GM23338 (cell line): Measurements from ENCODE around the gene XPNPEP1. TPM values are rescaled to one million over a fixed set of nuclear protein-coding genes. Genes with fewer than 3 reads are reported as not detected.

ENCODE experiments used
- ATAC-seq: fragments of 200-7000 bp; cut with Tn5 transposase; 3 replicates; pipeline ENCODE4 v1.9.1; 2020
- DNase-seq: peaks from one replicate; pipeline ENCODE4 v3.0.0-alpha.2; 2015; ENCODE audit warnings: low spot score
- H2AFZ ChIP-seq: fragments of 200-600 bp; sonication (generic); 2 replicates; pipeline ENCODE4 v1.8.0; 2016; ENCODE audit warnings: antibody characterized with exemption, mild to moderate bottlenecking, moderate library complexity
- H3F3A ChIP-seq: fragments of 200-600 bp; sonication (generic); replicated peaks from 2 replicates; pipeline ENCODE4 v1.8.0; 2017; ENCODE audit warnings: antibody characterized with exemption, mixed run types, low read depth
- H3K27ac ChIP-seq: fragments of 200-600 bp; sonication (generic); 2 replicates; pipeline ENCODE4 v1.6.1; 2016; ENCODE audit warnings: low read depth
- H3K27me3 ChIP-seq: fragments of 200-600 bp; sonication (generic); 2 replicates; pipeline ENCODE4 v1.8.0; 2016; ENCODE audit warnings: mild to moderate bottlenecking, mixed run types, moderate library complexity; ENCODE audit not compliant: insufficient read depth
- H3K36me3 ChIP-seq: fragments of 200-600 bp; sonication (generic); 2 replicates; pipeline ENCODE4 v1.8.0; 2016; ENCODE audit warnings: mild to moderate bottlenecking; ENCODE audit not compliant: insufficient read depth
- H3K4me1 ChIP-seq: fragments of 200-600 bp; sonication (generic); 2 replicates; pipeline ENCODE4 v1.8.0; 2016; ENCODE audit warnings: mild to moderate bottlenecking, moderate library complexity; ENCODE audit not compliant: insufficient read depth
- H3K4me2 ChIP-seq: fragments of 200-600 bp; sonication (generic); 2 replicates; pipeline ENCODE4 v1.7.1; 2017; ENCODE audit warnings: mixed run types
- H3K4me3 ChIP-seq: fragments of 200-600 bp; sonication (generic); 2 replicates; pipeline ENCODE4 v1.6.1; 2016; ENCODE audit warnings: mixed run types
- H3K79me2 ChIP-seq: fragments of 200-600 bp; sonication (generic); replicated peaks from 2 replicates; pipeline ENCODE4 v1.8.0; 2017; ENCODE audit warnings: mild to moderate bottlenecking; ENCODE audit not compliant: insufficient read depth
- H3K9me2 ChIP-seq: fragments of 200-600 bp; sonication (generic); 2 replicates; pipeline ENCODE4 v1.8.0; 2017; ENCODE audit not compliant: insufficient read depth
- H4K20me1 ChIP-seq: fragments of 200-600 bp; sonication (generic); replicated peaks from 2 replicates; pipeline ENCODE4 v1.8.0; 2017; ENCODE audit warnings: mild to moderate bottlenecking; ENCODE audit not compliant: insufficient read depth
- H3K27ac Mint-ChIP-seq: 2 replicates; pipeline ENCODE4 v1.8.0; 2020; ENCODE audit warnings: inconsistent platforms, mild to moderate bottlenecking, moderate library complexity, mixed read lengths
- H3K27me3 Mint-ChIP-seq: 3 replicates; pipeline ENCODE4 v1.8.0; 2022; ENCODE audit warnings: low read depth, mild to moderate bottlenecking, moderate library complexity, mixed read lengths, inconsistent platforms; ENCODE audit not compliant: insufficient read depth, poor library complexity
- H3K36me3 Mint-ChIP-seq: 3 replicates; pipeline ENCODE4 v1.8.0; 2021; ENCODE audit warnings: low read depth, mild to moderate bottlenecking, inconsistent platforms, moderate library complexity, mixed read lengths
- H3K4me1 Mint-ChIP-seq: 3 replicates; pipeline ENCODE4 v1.8.0; 2020; ENCODE audit warnings: mild to moderate bottlenecking, inconsistent platforms, mixed read lengths
- H3K4me3 Mint-ChIP-seq: 3 replicates; pipeline ENCODE4 v1.8.0; 2021; ENCODE audit warnings: moderate library complexity, mild to moderate bottlenecking, inconsistent platforms, mixed read lengths
- H3K9me3 Mint-ChIP-seq: 3 replicates; pipeline ENCODE4 v1.8.0; 2020; ENCODE audit warnings: moderate library complexity, mild to moderate bottlenecking, inconsistent platforms, mixed read lengths
- CREB1 ChIP-seq: fragments of 250-450 bp; sonication (Bioruptor Pico); IDR thresholded peaks from 2 replicates; pipeline ENCODE4 v1.5.0; 2020; ENCODE audit warnings: low read depth, mild to moderate bottlenecking, moderate library complexity
- EZH2phosphoT487 ChIP-seq: fragments of 200-600 bp; sonication (generic); IDR thresholded peaks from one replicate; pipeline ENCODE4 v1.8.1; 2018; ENCODE audit warnings: antibody characterized with exemption; ENCODE audit not compliant: unreplicated experiment
- JUNB ChIP-seq: IDR thresholded peaks from one replicate; pipeline ENCODE4 v1.6.1; 2016; ENCODE audit warnings: antibody characterized with exemption; ENCODE audit not compliant: unreplicated experiment
- NANOG ChIP-seq: IDR thresholded peaks from 2 replicates; pipeline ENCODE4 v1.6.1; 2016; ENCODE audit warnings: antibody characterized with exemption, borderline replicate concordance
- POLR2AphosphoS5 ChIP-seq: IDR thresholded peaks from 2 replicates; pipeline ENCODE4 v1.6.1; 2016; ENCODE audit warnings: antibody characterized with exemption, low read depth
- STAT1 ChIP-seq: IDR thresholded peaks from one replicate; pipeline ENCODE4 v1.6.1; 2016; ENCODE audit warnings: antibody characterized with exemption; ENCODE audit not compliant: unreplicated experiment
- ZNF114 ChIP-seq: fragments of 250-450 bp; sonication (Bioruptor Pico); IDR thresholded peaks from 2 replicates; pipeline ENCODE4 v1.5.0; 2020; ENCODE audit warnings: mild to moderate bottlenecking, moderate library complexity
- ZNF331 ChIP-seq: fragments of 250-450 bp; sonication (Bioruptor Pico); IDR thresholded peaks from 2 replicates; pipeline ENCODE4 v1.5.0; 2020; ENCODE audit warnings: low read depth, mild to moderate bottlenecking, moderate library complexity
- polyA plus RNA-seq: library from polyadenylated mRNA; unstranded; fragments of >200 nt; fragmentation: Nextera tagmentation; extraction: Ambion mirVana; gene quantifications from 2 replicates; pipeline ENCODE4 v1.2.1, GENCODE V29; 2016
- total RNA-seq: library from RNA; depleted of rRNA; stranded (reverse); fragments of >200 nt; shearing (Covaris generic); gene quantifications from 2 replicates; pipeline ENCODE4 v1.2.3, GENCODE V29; 2014
- TF ChIP-seq, protein P1 (sequence below): fragments of 250-450 bp; sonication (Bioruptor Pico); IDR thresholded peaks from 2 replicates; pipeline ENCODE4 v1.5.0; 2020; ENCODE audit warnings: mild to moderate bottlenecking, moderate library complexity
- TF ChIP-seq, protein P2 (sequence below): IDR thresholded peaks from one replicate; pipeline ENCODE4 v1.6.1; 2018; ENCODE audit warnings: antibody characterized with exemption; ENCODE audit not compliant: unreplicated experiment

XPNPEP1 gene
- total and polyA plus RNA-seq, 2 experiments from 2014 or later = 17.5 to 55.8 TPM

DNA sequence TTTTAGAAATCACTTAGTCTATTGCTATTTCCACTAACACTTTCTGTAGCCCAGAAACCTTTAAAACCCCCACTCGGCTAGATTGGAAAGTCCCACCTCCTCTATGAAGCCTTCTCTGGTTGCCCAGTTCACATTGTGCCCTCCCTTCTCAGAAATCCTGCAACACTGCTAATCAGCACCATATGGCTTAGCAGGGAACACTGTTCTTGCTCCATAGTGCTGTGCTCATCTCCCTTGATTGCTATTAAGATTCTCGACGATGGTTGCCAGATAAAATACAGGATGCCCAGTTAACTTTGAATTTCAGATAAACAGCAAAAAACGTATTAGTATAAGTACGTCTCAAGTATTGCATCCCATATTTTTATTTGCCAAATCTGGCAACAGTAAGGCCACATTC is 40.1 kb upstream of the XPNPEP1 start:
- H3K79me2 ChIP-seq = no peaks in the 10 kb centered on the region
- Mint-ChIP-seq H3K9me3 (no peaks in the 10 kb centered on the region), H3K4me1 (peaks cover 44% of the 10 kb centered on the region), H3K27ac (no peak overlapping the region), H3K27me3 (peaks cover 2% of the 10 kb centered on the region), H3K36me3 (no peaks in the 10 kb centered on the region), H3K4me3 (no peak overlapping the region)
- H3K36me3 ChIP-seq = no peaks in the 10 kb centered on the region
- H4K20me1 ChIP-seq = no peaks in the 10 kb centered on the region
- H3K9me2 ChIP-seq = no peaks in the 10 kb centered on the region
- H3K27ac ChIP-seq = no peak overlapping the region
- H3F3A ChIP-seq = no peaks in the 10 kb centered on the region
- TF ChIP-seq POLR2AphosphoS5 (no peak), CREB1 (CRISPR knock-in tag) (no peak), ZNF331 (CRISPR knock-in tag) (no peak), JUNB (no peak), EZH2phosphoT487 (no peak), STAT1 (no peak), NANOG (no peak), ZNF114 (no peak)
- TF ChIP-seq, protein P1, sequence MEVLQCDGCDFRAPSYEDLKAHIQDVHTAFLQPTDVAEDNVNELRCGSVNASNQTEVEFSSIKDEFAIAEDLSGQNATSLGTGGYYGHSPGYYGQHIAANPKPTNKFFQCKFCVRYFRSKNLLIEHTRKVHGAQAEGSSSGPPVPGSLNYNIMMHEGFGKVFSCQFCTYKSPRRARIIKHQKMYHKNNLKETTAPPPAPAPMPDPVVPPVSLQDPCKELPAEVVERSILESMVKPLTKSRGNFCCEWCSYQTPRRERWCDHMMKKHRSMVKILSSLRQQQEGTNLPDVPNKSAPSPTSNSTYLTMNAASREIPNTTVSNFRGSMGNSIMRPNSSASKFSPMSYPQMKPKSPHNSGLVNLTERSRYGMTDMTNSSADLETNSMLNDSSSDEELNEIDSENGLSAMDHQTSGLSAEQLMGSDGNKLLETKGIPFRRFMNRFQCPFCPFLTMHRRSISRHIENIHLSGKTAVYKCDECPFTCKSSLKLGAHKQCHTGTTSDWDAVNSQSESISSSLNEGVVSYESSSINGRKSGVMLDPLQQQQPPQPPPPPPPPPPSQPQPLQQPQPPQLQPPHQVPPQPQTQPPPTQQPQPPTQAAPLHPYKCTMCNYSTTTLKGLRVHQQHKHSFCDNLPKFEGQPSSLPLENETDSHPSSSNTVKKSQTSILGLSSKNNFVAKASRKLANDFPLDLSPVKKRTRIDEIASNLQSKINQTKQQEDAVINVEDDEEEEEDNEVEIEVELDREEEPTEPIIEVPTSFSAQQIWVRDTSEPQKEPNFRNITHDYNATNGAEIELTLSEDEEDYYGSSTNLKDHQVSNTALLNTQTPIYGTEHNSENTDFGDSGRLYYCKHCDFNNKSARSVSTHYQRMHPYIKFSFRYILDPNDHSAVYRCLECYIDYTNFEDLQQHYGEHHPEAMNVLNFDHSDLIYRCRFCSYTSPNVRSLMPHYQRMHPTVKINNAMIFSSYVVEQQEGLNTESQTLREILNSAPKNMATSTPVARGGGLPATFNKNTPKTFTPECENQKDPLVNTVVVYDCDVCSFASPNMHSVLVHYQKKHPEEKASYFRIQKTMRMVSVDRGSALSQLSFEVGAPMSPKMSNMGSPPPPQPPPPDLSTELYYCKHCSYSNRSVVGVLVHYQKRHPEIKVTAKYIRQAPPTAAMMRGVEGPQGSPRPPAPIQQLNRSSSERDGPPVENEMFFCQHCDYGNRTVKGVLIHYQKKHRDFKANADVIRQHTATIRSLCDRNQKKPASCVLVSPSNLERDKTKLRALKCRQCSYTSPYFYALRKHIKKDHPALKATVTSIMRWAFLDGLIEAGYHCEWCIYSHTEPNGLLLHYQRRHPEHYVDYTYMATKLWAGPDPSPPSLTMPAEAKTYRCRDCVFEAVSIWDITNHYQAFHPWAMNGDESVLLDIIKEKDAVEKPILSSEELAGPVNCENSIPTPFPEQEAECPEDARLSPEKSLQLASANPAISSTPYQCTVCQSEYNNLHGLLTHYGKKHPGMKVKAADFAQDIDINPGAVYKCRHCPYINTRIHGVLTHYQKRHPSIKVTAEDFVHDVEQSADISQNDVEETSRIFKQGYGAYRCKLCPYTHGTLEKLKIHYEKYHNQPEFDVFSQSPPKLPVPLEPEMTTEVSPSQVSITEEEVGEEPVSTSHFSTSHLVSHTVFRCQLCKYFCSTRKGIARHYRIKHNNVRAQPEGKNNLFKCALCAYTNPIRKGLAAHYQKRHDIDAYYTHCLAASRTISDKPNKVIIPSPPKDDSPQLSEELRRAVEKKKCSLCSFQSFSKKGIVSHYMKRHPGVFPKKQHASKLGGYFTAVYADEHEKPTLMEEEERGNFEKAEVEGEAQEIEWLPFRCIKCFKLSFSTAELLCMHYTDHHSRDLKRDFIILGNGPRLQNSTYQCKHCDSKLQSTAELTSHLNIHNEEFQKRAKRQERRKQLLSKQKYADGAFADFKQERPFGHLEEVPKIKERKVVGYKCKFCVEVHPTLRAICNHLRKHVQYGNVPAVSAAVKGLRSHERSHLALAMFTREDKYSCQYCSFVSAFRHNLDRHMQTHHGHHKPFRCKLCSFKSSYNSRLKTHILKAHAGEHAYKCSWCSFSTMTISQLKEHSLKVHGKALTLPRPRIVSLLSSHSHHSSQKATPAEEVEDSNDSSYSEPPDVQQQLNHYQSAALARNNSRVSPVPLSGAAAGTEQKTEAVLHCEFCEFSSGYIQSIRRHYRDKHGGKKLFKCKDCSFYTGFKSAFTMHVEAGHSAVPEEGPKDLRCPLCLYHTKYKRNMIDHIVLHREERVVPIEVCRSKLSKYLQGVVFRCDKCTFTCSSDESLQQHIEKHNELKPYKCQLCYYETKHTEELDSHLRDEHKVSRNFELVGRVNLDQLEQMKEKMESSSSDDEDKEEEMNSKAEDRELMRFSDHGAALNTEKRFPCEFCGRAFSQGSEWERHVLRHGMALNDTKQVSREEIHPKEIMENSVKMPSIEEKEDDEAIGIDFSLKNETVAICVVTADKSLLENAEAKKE = no peak
- TF ChIP-seq, protein P2, sequence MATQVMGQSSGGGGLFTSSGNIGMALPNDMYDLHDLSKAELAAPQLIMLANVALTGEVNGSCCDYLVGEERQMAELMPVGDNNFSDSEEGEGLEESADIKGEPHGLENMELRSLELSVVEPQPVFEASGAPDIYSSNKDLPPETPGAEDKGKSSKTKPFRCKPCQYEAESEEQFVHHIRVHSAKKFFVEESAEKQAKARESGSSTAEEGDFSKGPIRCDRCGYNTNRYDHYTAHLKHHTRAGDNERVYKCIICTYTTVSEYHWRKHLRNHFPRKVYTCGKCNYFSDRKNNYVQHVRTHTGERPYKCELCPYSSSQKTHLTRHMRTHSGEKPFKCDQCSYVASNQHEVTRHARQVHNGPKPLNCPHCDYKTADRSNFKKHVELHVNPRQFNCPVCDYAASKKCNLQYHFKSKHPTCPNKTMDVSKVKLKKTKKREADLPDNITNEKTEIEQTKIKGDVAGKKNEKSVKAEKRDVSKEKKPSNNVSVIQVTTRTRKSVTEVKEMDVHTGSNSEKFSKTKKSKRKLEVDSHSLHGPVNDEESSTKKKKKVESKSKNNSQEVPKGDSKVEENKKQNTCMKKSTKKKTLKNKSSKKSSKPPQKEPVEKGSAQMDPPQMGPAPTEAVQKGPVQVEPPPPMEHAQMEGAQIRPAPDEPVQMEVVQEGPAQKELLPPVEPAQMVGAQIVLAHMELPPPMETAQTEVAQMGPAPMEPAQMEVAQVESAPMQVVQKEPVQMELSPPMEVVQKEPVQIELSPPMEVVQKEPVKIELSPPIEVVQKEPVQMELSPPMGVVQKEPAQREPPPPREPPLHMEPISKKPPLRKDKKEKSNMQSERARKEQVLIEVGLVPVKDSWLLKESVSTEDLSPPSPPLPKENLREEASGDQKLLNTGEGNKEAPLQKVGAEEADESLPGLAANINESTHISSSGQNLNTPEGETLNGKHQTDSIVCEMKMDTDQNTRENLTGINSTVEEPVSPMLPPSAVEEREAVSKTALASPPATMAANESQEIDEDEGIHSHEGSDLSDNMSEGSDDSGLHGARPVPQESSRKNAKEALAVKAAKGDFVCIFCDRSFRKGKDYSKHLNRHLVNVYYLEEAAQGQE = no peak
- peaks cover 33% of the 10 kb centered on the region for H3K4me1 ChIP-seq
- DNase-seq (no peak), ATAC-seq (no peak)
- H3K27me3 ChIP-seq = no peaks in the 10 kb centered on the region
- H2AFZ ChIP-seq = no peak overlapping the region
- no peak overlapping the region for H3K4me3 ChIP-seq
- H3K4me2 ChIP-seq = no peak overlapping the region
